Skin epidermis (tissue), 12 donors: ENCODE results near the gene NMRAL1.

Experiments used
- H3K27ac ChIP-seq, 21 experiments: fragments of 200-600 bp; sonication (generic) in 11 of 21; one replicate each; pipeline ENCODE4 v1.5.0; 2020; ENCODE audit warnings: mild to moderate bottlenecking in 3 of 21, inconsistent platforms in 2 of 21, moderate library complexity in 2 of 21
- H3K4me3 ChIP-seq, 7 experiments: fragments of 200-600 bp; sonication (generic) in 2 of 7; one replicate each; pipeline ENCODE4 v1.5.0; 2020; ENCODE audit warnings: inconsistent platforms in 2 of 7, mild to moderate bottlenecking in 2 of 7, moderate library complexity in 1 of 7

NMRAL1 gene

DNA sequence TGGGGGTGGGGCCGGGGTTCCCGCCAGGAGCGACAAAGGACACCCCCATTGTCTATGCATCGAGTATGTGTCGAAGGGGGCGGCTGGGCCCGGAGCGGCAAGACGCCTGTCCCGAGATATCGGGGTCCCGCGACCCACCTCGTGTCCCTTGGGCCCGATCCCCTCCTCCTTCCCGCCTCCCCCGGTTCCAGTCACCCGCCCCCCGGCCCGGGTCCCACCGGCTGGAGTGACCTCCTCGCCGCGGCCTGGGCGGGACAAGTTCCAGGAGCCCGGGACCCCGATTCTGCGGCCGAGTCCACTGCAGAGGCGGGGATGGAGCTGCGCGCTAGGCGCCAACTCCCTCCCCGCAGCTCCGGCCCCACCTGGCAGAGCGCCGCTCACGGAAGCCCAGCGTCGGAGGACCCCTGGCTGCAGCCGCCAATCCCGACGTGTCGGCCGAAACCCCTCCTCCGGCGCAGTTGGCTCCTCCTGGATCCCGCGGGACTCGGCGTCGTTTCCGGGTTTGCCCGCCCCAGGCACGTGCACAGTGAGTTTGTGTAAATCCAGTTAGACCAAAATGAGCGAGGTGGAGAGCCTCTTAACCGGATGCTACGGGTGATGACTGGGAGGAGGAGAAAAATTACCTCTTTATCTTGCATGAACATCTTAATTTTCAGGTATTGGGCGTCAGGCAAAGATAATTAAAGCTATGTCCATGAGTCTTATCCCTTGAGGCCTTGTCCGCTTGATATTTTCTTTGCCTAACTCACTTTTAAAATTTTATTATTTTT, at the start of gene NMRAL1:
Gene NMRAL1 (minus strand): TSS at position 434 of the 770 bp plus-strand sequence. CDS start 493 bp downstream, outside the sequence.
- H3K27ac ChIP-seq, result peak within 1 kb of the TSS; percentile 43 to 99 (median 93)
- H3K4me3 ChIP-seq, result peak within 1 kb of the TSS; percentile 52 to 94 (median 80)

DNA sequence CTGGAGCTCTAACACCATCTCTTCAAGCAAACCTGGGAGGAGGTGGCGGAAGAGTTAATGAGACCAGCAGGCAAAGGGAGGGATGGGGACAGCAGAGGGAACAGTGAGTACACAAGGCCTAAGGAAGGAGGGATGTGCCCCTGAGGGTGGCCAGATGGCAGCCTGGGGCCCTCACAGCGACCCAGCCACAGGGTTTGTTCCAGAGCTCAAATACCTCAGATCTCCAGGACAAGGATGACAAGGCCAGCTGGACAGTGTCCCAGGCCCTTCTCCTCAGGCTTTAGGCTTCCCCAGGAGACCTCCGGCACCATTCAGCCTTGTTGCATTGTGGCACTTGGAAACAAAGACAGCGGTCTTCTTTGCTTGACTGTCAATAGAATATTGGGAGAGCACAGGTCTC, 49.3 kb upstream of the NMRAL1 start:
- no peak overlapping the region for H3K27ac ChIP-seq
- no peak overlapping the region for H3K4me3 ChIP-seq

DNA sequence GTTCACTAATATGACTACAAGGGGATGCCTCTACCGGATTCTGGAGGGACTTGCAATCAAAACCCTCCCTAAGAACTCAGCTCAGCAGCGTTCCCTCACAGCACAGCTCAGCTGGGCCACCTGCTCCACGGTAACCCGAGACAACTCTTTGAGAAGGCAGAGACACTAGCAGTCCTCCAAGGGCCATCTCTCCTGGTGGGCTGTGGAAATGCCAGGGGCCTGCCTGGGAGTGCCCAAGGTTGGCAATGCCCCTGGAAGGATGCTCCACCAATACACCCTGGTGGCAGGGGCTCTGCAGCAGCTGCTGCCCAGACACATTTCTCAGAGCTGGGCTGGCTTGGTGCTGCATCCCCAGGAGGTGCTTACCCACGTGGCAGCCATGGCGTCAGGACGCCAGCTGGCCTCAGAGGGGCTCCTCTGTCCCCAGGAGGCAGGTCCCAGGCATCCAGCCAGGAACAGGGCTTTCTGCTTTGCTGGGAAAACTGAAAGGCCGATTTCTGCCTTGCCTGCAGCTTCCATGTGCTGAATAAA, 47.7 kb upstream of the NMRAL1 start:
- H3K27ac ChIP-seq, result peak overlapping the region in 2 of 21 experiments; percentile 18 to 25

DNA sequence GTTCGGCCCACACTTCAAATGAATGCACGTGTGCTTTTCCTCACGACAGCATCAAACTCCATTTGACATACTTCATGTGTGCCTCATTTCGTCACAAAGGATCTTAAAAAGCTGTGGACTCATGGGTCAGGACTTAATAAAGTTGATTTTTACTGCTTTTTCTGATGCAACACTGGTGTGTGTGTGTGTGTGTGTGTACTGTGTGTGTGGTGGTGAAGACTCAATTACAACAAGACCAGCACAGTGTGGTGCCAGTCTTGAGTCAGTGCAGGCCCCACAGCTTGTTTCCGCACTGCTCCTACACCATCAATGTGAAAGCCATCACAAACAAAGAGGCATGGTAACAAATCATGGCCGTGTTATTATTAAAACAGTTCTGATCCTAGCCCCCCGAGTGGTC, 46.5 kb upstream of the NMRAL1 start:
- H3K27ac ChIP-seq, result no peak overlapping the region
- no peak overlapping the region for H3K4me3 ChIP-seq

More for the DNA sequence above, 47.7 kb upstream of the NMRAL1 start:
- H3K4me3 ChIP-seq, result no peak overlapping the region

DNA sequence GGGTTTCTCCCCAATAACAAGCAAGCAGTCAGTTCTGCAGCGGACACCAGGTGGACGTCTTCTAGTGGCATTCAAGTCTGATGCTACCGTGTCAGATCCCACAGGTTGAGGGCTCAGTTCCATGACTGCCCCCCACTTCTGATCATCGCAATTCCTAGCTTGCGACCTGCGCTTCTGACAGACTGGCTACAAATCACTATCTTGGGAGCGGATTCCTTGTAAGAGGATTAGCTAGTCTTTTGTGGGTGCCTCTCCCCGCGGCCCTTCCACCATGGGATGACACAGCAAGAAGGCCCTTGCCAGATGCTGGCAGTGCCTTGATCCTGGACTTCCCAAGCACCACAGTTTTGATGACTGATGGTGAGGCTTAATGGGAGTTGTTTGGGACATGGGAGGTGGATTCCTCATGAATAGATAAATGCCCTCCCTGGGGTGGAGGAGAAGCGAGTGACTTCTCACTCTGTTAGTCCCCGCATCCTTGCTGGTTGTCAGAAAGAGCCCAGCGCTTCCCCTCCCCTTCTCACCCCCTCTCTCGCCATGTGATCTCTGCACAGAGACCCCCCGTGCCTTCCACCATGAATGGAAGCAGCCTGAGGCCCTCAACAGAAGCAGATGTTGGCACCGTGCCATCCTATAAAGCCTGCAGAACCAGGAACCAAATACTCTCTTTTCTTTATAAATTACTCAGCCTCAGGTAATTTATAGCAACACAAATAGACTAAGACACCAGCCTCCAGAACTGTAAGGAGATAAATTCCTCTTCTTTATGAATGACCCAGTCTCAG, 45.0 kb upstream of the NMRAL1 start:
- no peak overlapping the region for H3K27ac ChIP-seq
- H3K4me3 ChIP-seq, result no peak overlapping the region

DNA sequence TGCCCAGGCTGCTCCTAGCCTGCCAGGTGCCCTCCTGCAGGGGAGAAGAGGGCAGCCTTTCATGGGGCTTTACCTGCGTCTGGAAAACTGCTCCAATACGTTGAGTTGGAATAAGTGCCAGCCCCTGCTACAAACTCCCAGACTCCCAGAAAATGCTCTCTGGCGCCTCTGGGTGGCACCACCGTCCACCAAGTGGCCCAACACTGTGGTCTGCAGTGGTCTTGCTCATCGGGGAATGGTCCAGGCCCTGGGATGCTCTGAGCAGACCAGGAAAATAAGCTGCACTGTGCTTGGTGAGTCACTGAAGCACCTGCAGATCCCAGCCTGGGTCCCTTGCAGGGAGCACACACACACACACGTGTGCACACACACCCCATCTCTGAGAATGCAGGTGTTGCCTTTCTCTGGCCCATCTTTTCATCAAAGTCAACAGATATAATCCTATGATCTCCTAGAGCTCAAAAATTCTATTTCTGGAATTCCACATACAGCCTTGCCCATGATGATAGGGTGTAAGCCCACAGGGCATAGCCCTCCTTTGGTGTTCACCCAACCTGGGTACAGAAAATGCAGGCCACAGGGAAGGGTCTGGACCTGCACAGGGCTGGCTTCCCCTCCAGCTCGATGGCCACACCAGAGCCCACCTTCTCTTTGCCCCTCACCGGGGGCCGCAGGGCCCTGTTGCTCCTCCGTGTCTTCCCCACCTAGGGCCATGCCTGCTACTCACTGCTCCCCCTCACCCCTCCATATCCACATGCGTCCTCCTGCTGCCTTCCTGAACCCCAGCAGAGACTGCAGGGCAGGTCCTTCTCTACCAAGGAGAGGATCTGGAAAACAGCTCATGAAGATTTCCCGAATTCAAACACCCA, 43.6 kb upstream of the NMRAL1 start:
- no peak overlapping the region for H3K4me3 ChIP-seq
- no peak overlapping the region for H3K27ac ChIP-seq

DNA sequence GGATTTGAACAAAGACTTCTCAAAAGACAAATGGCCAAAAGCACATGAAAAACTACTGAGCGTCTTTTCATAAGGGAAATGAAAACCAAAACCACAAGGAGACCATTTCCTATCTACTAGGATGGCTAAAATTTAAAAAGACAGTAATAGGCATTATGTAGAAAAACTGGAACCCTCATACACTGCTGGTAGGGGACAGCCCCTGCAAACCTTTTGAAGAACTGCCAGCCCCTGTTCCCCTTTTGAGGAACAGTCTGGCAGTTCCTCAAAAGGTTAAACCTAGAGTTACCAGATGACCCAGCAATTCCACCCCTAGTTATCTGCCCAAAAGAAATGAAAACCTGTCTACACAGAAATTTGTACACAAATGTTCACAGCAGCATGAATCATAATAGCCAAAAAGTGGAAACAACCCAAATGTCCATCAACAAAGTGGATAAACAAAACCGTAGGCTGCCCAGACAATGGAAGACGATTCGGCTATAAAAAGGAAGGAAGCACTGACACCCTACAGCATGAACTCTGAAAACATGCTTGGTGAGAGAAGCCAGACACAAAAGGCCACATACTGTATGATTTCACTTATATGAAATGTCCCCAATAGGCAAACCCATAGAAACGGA, 41.3 kb upstream of the NMRAL1 start:
- no peak overlapping the region for H3K4me3 ChIP-seq
- H3K27ac ChIP-seq, result peak overlapping the region in 17 of 21 experiments; percentile 9 to 90 (median 77)

DNA sequence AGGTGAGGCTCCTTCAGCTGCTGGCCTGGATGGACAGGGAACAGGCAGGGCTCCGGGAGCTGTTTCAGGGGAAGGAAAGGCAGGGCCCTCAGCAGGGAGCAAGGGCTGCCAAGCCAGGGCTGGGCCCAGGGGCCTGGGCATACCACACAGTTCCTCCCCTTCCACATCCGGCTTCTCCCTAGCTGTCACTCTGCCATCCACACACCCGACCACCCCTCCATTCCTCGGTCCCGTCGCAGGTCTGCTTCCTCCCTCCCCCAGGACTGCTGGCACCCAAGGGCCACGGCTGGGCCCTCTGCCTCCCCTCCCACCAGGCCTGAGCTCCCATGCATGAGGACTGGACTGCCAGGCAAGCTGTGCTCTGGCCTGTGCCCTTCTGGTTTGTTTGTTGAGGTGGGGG, 40.2 kb upstream of the NMRAL1 start:
- Histone ChIP-seq H3K27ac (peak overlapping the region; percentile 39 to 90 (median 76)), H3K4me3 (no peak overlapping the region)

DNA sequence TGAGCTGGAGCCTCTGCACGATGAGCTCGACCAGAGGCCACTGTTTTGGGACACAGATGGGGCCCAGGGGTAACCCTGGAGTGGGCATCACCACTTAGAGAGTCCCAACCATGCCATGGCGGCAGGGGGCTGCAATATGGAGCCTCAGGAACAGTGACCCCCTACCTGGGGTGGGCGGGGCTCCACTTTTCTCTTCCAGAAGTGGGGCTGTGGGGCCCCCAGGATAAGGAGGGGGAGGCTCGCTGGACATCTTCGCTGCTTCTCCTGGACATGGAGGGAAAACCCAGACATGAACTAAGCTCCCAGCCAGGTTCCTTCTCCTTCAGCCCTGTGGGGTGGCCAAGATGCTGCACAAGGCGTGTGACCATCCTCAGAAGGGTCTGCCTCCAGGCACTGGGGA, 39.5 kb upstream of the NMRAL1 start:
- Histone ChIP-seq H3K27ac (peak overlapping the region in 20 of 21 experiments; percentile 59 to 90 (median 76)), H3K4me3 (no peak overlapping the region)

DNA sequence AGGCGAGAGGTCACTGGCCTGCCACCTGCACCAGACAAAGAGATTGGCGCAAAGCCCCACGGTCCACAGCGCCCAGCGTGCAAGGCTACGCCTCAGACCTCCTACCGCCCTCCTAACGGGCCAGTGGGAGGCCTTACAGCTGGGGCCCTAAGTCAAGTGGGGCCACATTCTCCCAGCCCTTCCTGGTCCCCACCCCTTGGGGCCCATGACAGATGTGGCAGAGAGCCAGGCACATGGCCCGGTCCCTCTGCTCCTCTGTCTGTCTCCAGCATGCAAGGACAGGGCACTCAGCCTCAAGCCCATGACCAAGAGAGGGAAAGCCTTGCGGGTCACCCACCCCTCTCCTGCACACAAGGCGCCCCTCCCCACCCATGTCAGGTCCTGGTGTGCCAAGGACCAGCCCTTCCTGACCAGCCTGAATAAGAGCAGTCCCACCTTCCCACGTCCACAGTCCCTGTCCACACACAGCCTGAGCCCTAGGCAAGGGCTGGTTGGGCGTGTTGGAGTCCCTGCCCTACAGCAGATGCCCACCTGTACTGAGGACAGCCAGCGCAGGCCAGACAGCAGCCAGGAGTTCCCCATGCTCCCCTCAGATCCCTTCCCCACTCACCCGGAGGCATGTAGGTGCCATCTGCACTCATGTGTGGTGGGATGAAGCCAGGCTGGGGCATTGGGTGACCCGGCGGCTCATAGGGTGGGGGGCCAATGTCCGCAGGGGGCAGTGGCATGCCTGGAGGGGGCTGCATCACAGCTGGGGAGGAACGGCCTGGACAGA, 38.8 kb upstream of the NMRAL1 start:
- Histone ChIP-seq H3K4me3 (no peak overlapping the region), H3K27ac (peak overlapping the region in 13 of 21 experiments; percentile 5 to 90 (median 79))

DNA sequence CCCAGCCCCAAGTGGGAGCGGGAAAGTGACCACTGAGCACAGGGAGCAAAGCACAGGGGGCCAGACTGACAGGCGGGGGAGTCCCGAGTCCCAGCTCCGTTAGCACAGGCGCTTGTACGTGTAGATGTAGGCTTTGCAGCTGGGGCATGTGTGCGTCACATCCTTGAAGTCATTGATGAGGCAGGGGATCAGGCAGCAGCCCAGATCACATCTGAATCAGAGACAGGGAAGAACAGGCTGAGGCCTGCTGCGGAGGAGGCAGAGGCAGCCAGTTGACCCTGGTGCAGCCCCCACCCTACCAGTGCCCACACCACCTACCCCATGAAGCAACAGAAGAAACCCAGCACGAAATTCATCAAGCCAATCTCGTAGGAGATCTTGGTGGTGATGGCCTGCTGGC, 38.0 kb upstream of the NMRAL1 start:
- Histone ChIP-seq H3K27ac (peak overlapping the region in 6 of 21 experiments; percentile 5 to 82 (median 52)), H3K4me3 (no peak overlapping the region)

DNA sequence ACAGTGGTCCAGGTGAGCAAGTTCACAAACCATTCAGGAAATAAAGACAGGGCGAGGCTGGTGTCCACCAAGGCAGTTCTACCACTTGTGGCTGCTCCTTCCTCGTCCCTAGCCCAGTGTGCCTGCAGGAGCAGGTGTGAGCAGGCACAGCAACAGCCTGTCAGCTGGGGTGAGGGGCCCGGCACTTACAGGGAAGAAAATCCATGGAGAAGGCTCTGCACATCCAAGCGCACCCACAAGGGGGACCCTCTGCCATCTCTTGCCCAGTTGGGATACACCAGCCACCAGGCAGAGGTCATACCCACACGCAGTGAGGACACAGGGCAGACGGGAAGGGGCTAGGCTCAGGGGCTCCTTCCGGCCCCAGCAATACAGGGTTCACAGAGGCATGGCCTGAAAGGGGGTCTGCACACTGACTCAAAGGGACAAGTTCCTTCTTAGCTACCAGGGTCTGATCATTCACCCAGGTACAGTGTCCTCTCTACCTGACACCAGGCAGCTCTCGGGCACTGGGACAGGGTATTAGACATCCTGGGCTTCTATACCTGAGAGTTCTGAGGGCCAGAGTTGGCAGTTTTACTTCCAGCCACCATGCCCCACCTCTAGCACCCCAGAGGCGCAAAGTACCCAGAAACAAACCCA, 37.1 kb upstream of the NMRAL1 start:
- Histone ChIP-seq H3K27ac (peak overlapping the region in 9 of 21 experiments; percentile 2 to 68 (median 30)), H3K4me3 (no peak overlapping the region)

DNA sequence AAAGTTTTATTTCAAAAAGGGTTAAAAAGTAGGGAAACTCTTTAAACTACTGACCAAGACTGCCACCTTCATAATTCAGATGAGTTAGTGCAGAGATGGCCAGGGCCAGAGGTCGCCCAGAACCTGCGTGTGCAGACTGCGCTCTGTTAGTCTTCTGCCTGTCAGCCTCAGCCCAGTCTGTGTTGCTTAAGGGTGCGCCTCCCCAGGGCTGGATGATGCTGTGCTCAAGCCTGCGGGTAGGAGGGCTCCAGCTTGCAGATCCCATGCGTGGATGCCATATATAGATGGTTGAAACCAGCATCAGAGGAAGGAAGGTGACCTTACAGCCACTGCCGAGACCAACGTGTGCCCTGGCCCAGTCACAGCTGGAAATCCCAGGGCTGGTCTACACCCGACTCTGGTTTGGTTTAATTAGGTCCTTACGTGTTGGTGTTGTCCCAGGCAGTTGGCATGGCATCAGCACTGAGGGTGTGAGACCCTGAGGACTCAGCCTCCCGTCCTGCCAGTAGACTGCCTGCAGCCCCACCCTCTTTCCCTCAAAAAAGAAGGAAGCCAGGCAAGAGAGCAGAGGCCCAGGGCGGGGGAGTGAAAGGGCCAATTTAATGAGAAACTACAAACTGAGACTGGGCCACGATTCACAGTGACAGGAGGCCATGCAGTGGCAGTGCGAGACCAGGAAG, 36.5 kb upstream of the NMRAL1 start:
- peak overlapping the region in 7 of 21 experiments; percentile 18 to 68 (median 34) for H3K27ac ChIP-seq
- H3K4me3 ChIP-seq, result no peak overlapping the region

DNA sequence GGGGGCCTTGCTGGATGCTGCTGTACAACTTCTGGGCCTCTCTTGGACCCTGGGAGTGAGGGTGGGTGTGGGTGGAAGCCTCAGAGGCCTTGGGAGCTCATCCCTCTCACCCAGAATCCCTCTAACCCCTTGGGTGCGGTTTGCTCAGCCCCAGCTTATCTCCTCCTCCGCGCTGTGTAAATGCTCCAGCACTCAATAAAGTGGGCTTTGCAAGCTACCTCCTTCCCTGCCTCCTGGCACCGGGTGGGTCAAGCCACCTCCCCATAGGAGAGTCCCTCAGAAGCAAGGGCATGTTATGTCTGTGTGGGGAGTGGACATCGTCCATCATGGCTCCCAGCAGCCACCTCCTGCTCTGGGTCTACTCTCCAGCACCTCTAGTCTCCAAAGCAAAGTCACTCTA, 35.7 kb upstream of the NMRAL1 start:
- Histone ChIP-seq H3K4me3 (no peak overlapping the region), H3K27ac (peak overlapping the region in 1 of 21 experiments; percentile 31)

DNA sequence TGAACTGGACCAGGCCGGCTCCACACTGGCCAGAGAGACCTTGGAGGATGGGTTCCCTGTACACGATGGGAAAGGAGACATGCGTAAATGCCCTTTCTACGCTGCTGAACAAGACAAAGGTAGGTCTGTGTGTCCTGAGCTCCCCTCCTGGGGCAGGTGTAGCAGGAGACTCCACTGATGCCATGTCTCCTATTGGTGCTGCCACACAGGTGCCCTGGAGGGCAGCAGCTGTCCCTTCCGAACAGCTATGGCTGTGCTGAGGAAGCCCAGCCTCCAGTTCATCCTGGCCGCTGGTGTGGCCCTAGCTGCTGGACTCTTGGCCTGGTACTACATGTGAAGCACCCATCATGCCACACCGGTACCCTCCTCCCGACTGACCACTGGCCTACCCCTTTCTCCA, 35.0 kb upstream of the NMRAL1 start:
- Histone ChIP-seq H3K4me3 (no peak overlapping the region), H3K27ac (peak overlapping the region in 2 of 21 experiments; percentile 8 to 31)

DNA sequence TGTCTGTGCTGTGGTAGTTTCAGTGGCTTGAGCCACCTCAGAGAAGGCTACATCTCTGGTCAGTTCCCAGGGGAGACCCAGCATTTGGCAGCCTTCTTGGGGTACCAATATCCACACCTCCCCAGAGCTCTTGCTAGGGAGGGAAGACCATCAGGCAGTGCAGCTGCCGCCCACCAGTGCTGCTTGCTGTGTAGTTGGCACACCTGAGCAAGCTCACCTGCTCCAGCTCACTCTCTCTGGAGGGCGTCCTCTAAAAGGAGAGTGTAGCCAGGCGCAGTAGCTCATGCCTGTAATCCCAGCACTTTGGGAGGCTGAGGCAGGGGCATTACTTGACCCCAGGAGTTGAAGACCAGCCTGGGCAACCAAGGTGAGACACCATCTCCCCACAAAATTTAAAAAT, 34.4 kb upstream of the NMRAL1 start:
- Histone ChIP-seq H3K27ac (no peak overlapping the region), H3K4me3 (no peak overlapping the region)

DNA sequence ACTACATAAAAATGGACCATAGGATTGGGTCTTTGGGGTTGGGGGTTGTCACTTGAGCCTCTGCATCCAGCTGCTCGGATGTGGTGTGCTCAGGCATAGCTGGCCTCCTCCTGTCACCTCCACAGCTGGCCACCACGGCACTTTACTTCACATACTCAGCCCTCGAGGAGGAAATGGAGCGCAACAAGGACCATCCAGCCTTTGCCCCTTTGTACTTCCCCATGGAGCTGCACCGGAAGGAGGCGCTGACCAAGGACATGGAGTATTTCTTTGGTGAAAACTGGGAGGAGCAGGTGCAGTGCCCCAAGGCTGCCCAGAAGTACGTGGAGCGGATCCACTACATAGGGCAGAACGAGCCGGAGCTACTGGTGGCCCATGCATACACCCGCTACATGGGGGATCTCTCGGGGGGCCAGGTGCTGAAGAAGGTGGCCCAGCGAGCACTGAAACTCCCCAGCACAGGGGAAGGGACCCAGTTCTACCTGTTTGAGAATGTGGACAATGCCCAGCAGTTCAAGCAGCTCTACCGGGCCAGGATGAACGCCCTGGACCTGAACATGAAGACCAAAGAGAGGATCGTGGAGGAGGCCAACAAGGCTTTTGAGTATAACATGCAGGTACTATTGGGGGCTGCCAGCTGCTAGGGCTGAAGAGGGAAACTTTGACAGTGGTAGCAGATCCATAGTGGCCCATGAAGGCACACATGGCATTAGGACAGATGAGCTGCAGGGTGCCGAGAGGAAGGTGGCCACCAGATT, 33.3 kb upstream of the NMRAL1 start:
- Histone ChIP-seq H3K4me3 (no peak overlapping the region), H3K27ac (peak overlapping the region in 1 of 21 experiments; percentile 93)
